NOMO-1 (cell line): Measurements from ENCODE around the gene CFDP1.
"Not testable (repeated sequence)": the region's sequence is repeated elsewhere in the genome, so short reads cannot be mapped to it uniquely, and the experiment has no call there.

Source experiments
- DNase-seq, 2 experiments: peaks; one replicate each; lab custom pipeline; 2025; ENCODE audit not compliant: unreplicated experiment in 2 of 2; lab: John Stamatoyannopoulos, UW

CFDP1 gene

DNA sequence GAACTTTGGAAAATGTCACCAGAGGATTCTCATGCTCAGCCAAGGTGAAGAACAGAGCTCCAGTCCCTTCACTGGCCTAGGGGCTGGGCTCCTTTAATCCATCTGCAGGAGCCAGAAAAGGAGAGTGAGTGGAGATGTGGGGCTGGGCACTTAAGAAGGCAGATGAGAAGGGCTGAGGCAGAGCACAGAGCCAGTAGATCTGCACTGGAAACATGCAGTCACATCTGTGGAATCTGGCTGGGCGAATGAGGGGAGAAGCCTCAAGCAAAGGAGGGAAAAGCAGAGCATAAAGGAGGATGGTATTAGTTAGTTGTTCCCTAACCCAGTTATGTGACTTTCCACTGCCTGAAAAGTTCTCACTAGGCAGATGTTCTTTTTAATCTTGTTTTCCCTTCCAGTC lies 131.5 kb downstream of the CFDP1 start:
- DNase-seq, result no peak

DNA sequence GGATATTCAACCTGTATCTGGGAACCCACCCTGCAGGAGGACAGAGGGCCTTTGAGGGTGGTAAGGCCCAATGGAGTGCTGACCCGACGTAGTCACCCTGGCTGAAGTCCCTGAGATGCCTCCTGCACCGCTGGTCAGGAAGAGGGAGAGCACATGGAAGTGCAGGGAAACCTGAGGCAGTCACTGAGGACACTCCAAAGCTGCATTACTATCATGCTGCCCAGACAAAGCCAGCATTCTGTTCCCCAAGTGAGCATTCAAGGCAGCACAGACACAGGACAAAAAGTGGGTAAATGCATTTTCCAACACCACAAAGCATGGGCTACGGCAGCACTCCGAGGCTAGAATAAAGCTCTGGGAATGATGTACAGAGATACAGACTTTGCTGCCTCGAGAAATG lies 135.0 kb downstream of the CFDP1 start:
- no peak for DNase-seq

DNA sequence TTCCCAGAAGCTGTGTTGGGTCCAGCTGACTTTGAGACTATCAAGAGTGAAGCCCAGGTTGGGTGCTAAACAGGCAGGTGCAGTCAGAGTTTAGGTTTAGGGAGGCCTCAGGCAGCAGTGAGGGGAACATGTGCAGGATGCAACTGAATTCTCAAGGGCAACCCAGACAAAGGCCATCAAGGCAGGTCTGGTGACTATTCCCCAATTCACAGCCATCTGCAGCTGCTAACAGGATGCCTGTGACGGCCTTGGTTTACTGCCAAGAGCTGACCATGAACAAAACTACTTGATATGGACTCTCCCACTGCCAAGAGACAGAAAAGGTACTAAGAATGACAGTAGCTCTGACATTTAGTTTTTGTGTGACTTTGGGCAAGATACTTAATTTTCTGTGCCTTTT lies 136.7 kb downstream of the CFDP1 start:
- DNase-seq, result no peak

DNA sequence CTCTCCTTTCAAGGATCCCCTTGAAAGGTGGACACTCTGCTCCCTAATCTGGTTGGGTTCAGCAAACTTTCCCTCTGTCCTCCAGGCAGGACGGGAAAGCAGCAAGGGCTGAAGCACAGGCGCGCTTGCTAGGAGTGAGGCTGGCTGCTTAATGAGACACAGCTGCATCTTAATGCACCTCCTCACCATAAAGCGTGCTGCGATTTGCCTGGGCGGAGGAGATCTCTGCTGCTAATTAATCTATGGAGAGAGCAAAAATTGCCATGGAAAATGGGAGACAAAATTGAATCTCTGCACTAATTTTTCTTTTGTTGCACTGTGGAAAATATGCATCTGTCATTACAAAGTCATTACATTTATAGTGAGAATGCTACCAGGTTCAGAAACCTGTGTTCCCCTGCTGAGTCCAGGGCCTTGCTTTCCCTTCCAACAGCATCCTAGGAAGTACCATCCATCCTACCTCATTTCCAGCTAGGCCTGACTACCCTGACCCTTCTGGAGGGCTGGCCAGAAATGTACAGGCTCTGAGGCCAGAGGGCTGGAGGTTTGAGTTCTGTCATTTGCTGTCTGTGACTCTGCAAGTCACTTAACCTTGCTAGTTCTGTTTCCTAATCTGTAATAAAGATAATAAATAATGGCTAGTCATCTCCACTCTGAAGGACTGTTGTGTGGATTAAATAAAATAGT lies 138.4 kb downstream of the CFDP1 start:
- DNase-seq, result no peak

DNA sequence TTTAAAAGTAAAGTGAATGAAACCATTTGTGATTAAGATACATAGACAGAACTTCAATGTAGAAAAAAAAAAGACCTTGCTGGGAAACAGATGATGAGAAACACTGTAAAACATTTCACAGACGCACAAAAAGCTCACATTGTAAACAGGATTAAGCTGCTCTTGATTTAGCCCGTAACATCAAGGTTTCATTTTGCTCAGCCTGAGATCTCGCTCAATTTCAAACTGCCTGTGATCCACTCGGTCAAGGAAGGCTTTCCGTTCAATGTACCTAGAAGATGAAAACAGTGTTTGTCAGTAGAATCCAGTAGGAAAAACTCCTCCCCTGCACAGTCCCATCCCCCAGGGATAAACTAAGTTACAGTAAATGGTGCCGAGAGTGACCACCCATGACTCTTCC lies 139.5 kb downstream of the CFDP1 start:
- no peak for DNase-seq

DNA sequence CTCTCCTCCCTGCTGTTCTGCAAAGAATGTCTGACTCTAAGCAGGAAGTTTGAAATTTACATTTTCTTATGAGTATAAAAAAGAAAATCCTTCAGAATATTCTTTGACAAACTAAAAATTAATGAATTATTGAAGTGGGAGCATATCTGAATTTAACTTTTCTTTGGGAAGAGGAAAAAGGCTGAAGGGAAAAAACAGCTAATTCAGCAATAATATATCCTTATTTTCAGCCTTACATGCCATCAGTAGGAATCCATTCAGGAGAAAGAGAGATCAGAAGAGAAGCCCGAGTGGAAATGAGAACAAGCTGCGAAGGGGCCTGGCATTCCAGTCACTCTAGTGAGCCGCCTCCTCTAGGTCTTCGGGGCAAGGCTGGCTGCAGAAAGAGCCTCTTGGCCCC lies 140.1 kb downstream of the CFDP1 start:
- DNase-seq, result no peak

DNA sequence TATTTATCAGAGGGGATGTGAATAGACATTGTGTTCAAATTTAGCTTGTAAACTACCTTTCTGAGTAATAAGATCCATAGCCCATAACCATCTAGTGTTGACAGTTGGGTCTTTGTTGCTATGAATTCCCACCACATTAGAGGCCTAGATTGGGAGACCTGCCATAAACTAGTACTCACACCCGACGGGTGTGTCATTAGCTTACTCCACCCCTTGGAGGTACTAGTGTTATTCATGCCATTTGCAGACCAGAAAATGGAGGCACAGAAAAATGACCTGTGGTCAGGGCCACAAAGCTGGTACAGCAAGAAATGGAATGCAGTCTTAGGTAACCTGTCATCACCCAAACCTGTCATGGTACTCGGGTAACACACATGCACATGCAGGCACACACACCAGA lies 140.6 kb downstream of the CFDP1 start:
- no peak for DNase-seq

DNA sequence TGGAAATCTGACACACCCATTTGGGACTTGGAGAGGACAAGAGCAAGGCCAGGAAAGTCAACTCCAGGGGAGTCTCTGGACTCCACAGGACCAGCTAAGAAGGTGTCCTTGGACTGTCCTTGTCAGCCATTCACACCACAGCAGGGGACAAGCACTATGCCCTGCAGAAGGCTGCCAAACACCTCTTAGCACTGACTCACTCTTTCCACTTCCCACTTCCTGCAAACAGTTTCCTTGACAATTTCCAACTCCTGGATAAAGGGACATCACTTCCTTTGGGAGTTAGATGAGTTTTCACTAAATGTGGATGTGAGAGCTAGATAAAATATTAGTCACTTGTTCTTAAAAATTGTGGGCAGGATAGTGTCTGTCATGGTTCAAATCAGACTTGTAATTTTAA lies 144.1 kb downstream of the CFDP1 start:
- no peak for DNase-seq

DNA sequence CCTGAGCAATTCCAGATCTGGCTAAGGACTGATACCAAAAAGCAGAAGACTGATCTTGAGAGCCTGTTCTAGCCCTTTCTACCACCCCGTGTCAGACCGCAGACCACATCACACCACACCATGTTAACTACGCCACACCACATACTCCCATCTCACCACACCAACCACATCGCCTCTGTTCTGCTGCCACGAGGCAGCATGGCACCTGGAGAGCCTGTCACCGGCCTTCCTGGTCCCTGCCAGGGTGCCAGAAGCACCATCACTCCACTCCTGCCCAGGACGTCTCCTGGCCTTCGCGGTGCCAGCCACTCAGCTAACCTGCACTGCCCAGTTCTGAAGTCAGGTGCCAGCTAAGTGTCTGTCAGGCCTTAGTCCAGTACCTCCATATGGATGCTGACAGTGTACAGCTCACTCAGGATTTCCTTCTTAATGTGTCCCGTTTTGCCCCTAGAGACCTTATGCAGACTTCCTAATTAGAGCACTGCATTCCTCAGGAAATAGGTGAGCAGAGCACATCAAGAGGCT lies 144.6 kb downstream of the CFDP1 start:
- no peak for DNase-seq

DNA sequence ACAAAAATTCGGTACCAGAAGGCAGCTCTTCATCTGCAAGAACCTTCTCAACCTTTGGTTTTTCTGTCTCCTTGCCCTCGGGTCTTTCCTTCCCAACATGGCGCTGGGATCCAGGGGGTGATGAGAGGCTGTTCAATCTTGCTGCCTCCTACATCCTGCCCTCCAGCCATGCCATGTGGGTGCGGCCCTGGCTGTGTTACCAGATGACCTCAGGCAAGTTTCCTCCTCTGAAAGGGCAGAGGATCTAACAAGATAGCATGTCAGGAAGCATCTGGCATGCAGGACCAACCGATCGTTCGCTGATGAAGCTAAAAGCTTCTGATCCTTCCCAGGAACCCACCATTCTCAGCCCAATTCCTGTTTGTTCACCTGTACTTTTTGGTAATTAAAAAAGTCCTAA lies 145.1 kb downstream of the CFDP1 start:
- DNase-seq, result no peak

DNA sequence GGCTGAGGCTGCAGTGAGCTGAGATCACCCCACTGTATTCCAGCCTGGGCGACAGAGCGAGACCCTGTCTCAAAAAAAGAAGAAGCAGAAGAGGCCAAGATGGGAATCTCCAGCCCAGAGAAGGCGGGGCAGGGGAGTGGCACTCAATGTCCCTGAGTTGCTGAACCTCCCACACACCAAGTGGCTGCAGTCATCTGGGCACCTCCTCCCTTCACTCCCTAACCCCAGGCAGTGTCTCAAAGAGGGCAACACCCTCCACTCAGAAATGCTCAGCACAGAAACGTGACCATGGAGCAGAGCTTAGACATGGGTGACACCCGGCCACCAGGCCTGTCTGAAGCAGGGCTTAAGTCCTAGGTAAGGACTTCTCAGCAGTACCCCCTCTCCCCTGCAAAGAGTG lies 145.6 kb downstream of the CFDP1 start:
- DNase-seq, result no peak

DNA sequence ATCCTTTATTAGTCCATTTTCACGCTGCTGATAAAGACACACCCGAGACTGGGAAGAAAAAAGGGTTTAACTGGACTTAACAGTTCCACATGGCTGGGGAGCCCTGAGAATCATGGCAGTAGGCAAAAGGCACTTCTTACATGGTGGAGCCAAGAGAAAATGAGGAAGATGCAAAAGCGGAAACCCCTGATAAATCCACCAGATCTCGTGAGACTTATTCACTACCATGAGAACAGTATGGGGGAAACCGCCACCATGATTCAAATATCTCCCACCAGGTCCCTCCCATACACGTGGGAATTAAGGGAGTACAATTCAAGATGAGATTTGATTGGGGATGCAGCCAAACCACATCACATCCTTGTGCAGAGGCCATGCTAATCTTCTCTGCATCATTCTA lies 146.9 kb downstream of the CFDP1 start:
- no peak for DNase-seq

DNA sequence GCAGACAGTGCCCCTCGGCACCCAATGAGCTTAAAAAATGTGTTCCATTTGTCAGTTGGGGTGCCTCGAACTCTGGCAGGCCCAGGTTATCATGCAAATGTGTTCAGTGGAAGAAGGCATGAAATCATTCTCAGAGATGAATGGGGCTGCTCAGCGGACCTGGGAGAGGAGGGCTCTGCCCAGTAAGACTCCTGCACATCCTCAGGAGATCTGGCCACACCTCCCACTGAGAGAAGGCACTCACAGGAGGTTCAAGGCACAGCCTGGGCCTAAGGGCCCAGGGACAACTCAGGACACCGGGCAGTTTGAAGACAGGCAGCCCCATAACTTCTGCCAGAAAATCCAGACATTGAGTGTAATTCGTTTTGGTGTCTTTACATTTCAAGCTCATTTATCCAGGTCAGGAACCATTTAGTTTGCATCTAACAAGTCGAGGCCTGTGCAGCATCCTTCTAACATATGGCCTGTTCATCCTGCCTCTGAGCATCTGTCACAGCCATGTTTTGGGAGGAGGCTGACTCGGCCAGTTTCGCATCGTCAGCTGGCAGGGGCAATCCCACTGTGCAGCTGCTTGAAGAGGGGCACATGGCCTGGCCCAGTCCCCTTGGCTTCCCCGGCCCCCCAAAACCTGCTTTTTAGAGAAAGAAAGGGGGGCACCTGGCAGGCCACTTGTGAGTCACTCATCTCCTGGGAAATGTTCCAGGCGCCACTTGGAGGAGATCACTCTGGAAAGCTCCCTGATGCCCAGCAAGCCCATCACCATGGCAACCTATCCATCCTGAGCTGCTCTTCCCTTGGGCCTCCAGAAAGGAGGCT lies 150.6 kb downstream of the CFDP1 start:
- no peak for DNase-seq

DNA sequence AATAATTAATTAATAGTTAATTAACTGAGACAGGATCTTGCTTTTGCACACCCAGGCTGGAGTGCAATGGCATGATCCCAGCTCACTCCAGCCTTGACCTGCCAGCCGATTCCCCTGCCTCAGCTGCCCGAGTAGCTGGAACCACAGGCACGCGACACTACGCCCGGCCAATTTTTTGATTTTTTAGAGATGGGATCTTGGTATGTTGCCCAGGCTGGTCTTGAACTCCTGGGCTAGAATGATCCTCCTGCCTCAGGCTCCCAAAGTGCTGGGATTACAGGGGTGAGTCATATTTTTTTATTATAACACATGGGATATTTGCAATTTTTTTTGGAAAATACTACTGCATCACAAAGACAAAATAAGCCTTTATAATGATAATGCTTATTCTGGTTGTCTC lies 151.5 kb downstream of the CFDP1 start:
- no peak for DNase-seq

DNA sequence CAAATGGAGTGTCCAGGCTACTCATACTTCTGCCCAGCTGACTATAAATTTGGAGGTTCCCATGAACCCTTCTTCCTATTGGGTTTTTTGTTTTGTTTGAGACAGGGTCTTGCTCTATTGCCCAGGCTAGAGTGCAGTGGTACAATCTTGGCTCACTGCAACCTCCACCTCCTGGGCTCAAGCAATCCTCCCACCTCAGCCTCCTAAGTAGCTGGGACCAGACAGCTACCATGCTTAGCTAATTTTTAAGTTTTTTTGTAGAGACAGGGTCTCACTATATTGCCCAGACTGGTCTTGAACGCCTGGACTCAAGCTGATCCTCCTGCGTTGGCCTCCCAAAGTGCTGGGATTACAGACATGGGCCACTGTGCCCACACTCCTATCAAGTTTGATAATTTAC lies 152.3 kb downstream of the CFDP1 start:
- not testable (repeated sequence) for DNase-seq

DNA sequence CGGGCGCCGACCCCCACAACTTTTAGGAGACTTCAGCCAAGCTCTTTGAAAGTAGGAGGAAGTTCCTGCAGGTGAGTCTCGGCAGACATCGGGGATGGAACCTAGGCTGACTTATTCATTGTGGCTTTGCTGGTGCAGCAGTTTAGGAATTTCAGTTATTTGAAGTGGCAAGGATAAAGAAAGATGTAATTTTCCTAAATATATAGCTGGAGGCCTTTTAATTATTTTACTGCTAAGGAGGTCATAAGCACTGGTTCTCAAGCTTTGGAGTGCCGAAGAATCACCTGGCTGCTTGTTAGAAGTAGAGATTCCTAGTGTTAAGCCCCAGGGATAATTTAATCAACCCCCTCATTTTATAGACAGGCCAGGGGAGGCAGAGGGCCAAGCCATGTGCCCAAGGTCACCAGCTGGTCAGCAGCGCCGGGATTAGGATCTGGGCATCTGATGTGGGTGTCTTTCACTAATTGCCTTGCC lies 152.9 kb downstream of the CFDP1 start:
- DNase-seq, result no peak

DNA sequence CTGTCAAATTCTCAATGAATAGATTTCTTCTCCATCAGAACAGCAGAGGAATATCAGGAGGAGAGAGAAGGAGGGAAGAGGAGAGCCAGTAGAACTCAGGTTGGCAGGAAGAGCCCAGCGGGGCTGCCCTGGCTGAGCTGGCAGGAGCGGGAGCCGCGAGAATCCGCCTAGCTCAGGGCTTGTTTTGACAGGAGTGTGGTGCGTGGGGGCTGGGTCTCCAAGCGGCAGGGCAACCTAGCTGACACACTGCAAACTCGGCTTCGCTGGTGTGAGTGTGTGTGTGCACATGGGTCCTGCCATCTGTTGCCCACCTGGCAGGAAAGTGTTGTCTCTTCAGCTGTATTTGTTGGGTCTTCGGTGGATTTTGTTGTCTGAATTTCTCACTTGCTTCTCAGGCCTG lies 154.0 kb downstream of the CFDP1 start:
- DNase-seq, result no peak

DNA sequence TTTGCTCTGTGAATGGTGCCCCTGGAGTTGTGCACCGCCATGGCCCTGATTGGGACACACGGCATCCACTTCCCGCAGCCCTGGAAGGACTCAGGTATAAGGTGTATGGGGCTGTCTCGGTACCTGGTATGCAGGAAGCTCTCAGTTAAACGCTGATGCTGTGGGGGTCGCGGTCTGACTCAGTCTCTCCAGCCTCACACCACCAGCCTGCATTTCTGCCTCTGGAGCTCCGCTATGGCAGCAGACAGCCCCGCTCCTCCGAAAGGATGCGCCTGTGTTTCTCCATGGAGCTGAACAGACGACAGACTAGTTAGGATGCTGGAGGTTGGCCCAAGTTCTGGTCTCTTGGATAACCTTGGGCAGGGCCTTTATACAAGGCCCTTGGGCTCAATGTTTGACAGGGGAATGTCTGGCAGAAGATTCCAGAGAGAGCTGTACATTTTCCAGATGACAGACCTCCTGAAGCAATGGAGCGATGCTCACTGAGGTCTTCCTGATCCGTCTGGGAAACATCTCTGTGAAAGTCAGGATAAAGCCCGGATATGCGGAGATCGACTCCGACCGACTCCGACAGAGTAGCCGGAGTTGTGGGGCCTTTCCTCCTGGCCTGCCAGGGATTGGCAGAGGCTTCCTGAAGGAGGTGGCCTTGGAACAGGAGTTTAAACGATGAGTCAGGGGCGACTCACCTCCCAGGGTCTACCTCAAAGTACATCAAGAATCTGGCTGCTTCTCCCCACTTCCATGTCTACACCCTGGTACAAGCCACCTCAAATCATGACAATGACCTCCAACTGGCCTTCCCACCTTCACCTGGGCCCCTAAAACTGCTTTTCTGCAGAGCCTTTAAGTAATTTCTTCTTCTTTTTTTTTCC lies 160.0 kb downstream of the CFDP1 start:
- DNase-seq, result no peak

DNA sequence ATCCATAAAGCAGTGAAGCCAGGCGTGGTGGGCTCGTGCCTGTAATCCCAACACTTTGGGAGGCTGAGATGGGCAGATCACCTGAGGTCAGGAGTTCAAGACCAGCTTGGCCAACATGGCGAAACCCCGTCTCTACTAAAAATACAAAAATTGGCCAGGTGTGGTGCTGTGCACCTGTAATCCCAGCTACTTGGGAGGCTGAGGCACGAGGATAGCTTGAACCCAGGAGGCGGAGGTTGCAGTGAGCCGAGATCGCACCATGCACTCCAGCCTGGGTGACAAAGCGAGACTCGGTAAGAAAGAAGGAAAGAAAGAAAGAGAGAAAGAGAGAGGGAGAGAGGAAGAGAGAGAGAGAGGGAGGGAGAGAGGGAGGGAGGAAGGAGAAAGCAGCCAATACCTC lies 160.7 kb downstream of the CFDP1 start:
- not testable (repeated sequence) for DNase-seq

DNA sequence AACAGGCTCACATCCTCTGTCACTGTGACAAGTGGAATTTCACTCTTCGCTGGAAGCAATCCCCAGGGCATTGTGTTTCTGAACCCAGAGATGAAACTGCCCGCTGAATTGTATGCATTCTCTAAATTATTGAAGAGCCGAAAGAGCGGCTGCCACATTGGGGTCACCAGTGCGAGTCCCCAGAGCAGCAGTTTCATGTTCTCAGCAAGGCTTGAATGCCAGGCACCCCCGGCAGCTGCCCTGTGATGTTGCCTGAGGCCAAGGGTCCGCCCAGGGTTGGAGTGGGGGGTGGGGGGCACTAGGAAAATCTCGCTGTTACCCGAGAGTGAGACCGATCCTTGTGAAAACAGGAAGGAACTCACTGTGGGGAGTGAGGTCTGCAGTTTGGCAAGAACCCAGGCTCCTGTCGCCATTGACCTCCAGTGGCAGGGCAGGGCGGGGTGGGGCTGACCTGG lies 161.2 kb downstream of the CFDP1 start:
- DNase-seq, result peak; percentile 10 to 44
